ENCODE results near the gene RPL19. TPM values are rescaled to one million over a fixed set of nuclear protein-coding genes. Genes with fewer than 3 reads are reported as not detected.

RPL19 gene
- total and polyA plus RNA-seq, 4 donors: 475 to 999 (median 749) TPM

GRCh38 chr17:39196808-39197291 lies 3.2 kb upstream of the RPL19 start:
- no peak overlapping the region for H3K9ac ChIP-seq (ENCODE audit: low read depth in 1 of 2, low read length in 2 of 2)
- no peak overlapping the region for H3K27ac ChIP-seq (ENCODE audit: low read depth in 1 of 2, low read length in 2 of 2)
- DNase-seq (ENCODE audit: low spot score): no peak

DNA sequence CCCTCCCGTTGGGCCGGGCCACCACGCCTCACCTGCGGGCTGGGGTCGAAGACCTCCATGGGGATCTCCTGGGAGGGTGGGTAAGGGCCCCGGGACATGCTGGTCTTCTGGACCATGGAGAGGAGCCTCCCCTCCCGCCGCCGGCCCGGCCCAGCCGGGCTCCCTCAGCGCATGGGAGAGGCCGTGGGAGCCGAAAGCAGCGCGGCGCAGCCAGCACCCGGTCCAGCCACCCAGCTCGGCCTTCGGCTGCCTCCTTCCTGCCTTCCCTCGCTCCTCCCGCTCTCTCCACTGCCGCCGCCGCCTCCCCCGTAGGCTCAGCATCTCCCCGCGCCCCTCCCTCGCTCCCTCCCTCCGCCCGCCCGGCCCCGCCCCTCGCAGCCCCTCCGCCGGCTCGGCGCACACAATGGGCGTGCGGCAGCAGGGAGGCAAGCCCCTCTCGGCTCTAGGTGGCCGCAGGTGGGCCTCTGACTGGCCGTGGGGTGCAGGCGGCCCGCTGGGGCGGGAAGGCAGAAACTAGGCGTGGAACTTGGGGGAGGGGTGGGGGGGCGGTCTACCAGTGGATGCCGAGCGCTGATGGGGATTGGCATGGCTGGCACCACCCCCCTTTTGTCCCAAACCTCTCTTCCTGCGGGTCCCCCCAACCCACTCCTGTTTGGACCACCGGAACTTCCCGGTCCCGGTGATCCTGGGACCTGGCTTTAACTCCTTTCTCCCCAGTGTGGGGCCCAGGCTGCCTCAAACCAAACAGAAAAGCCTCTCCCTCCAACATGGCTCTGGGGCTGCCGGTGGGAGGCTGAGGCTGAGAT lies 2.5 kb upstream of the RPL19 start, which contains the start of gene CACNB1:
Gene CACNB1, minus strand, starts transcription at position 290 of the 806 bp plus-strand sequence. Its CDS starts 174 bp downstream, at position 116.
- no peaks in the 10 kb centered on the region for H3K9me3 ChIP-seq (ENCODE audit: control insufficient read depth in 4 of 4, low read length in 3 of 4)
- H3K4me1 ChIP-seq (ENCODE audit: control insufficient read depth in 4 of 4, insufficient read depth in 4 of 4, low read length in 3 of 4): peaks cover 7 to 22% (median 15%) of the 10 kb centered on the region in 4 donors
- H3K9ac ChIP-seq (ENCODE audit: low read depth in 1 of 2, low read length in 2 of 2): no peak within 1 kb of the TSS
- peak within 1 kb of the TSS; percentile 45 to 60 (median 49) for H3K4me3 ChIP-seq (ENCODE audit: low read depth in 1 of 3, low read length in 3 of 3)
- WGBS: 2% methylated on average over 55 of the region's 55 CpGs
- TF ChIP-seq JUND (IDR thresholded peaks at IDR 0.05): no peak
- no peak for TF ChIP-seq HNF4G (IDR thresholded peaks at IDR 0.05)
- no peak for TF ChIP-seq NR2F2 (IDR thresholded peaks at IDR 0.05)
- TF ChIP-seq GABPA (IDR thresholded peaks at IDR 0.05 in 1 of 2, conservative IDR thresholded peaks at IDR 0.05 in 1 of 2): no peak
- no peak for TF ChIP-seq FOXA2 (IDR thresholded peaks at IDR 0.05)
- DNase-seq (ENCODE audit: low spot score): peak; percentile 57
- no peak within 1 kb of the TSS for H3K27ac ChIP-seq (ENCODE audit: low read depth in 1 of 2, low read length in 2 of 2)
- no peaks in the 10 kb centered on the region for H3K27me3 ChIP-seq (ENCODE audit: control insufficient read depth in 4 of 4, insufficient read depth in 4 of 4, low read length in 3 of 4)
- peaks cover 6 to 12% (median 9%) of the 10 kb centered on the region in 4 donors for H3K36me3 ChIP-seq (ENCODE audit: control insufficient read depth in 4 of 4, insufficient read depth in 3 of 4, low read depth in 1 of 4, low read length in 3 of 4)

More at GRCh38 chr17:39196808-39197291, 3.2 kb upstream of the RPL19 start:
- peaks cover 7 to 20% (median 14%) of the 10 kb centered on the region in 4 donors for H3K4me1 ChIP-seq (ENCODE audit: control insufficient read depth in 4 of 4, insufficient read depth in 4 of 4, low read length in 3 of 4)
- TF ChIP-seq RAD21 (IDR thresholded peaks at IDR 0.05): no peak
- TF ChIP-seq ATF3 (IDR thresholded peaks at IDR 0.05): no peak
- no peak for TF ChIP-seq HNF4A (conservative IDR thresholded peaks at IDR 0.05)
- no peak for TF ChIP-seq EGR1 (IDR thresholded peaks at IDR 0.05; ENCODE audit: low read depth in 2 of 2)
- TF ChIP-seq, protein P1, sequence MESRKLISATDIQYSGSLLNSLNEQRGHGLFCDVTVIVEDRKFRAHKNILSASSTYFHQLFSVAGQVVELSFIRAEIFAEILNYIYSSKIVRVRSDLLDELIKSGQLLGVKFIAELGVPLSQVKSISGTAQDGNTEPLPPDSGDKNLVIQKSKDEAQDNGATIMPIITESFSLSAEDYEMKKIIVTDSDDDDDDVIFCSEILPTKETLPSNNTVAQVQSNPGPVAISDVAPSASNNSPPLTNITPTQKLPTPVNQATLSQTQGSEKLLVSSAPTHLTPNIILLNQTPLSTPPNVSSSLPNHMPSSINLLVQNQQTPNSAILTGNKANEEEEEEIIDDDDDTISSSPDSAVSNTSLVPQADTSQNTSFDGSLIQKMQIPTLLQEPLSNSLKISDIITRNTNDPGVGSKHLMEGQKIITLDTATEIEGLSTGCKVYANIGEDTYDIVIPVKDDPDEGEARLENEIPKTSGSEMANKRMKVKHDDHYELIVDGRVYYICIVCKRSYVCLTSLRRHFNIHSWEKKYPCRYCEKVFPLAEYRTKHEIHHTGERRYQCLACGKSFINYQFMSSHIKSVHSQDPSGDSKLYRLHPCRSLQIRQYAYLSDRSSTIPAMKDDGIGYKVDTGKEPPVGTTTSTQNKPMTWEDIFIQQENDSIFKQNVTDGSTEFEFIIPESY (IDR thresholded peaks at IDR 0.05): no peak
- TF ChIP-seq GABPA (IDR thresholded peaks at IDR 0.05 in 1 of 2, conservative IDR thresholded peaks at IDR 0.05 in 1 of 2): no peak
- TF ChIP-seq NR2F2 (IDR thresholded peaks at IDR 0.05): no peak
- TF ChIP-seq, protein P2, sequence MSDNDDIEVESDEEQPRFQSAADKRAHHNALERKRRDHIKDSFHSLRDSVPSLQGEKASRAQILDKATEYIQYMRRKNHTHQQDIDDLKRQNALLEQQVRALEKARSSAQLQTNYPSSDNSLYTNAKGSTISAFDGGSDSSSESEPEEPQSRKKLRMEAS (IDR thresholded peaks at IDR 0.05): no peak
- no peak for TF ChIP-seq FOXA1 (IDR thresholded peaks at IDR 0.05)
- no peak for TF ChIP-seq SP1 (IDR thresholded peaks at IDR 0.05)
- no peak for TF ChIP-seq FOXA2 (IDR thresholded peaks at IDR 0.05)
- H3K27me3 ChIP-seq (ENCODE audit: control insufficient read depth in 4 of 4, insufficient read depth in 4 of 4, low read length in 3 of 4): no peaks in the 10 kb centered on the region
- peaks cover 2 to 5% (median 3%) of the 10 kb centered on the region in 4 donors for H3K36me3 ChIP-seq (ENCODE audit: control insufficient read depth in 4 of 4, insufficient read depth in 3 of 4, low read depth in 1 of 4, low read length in 3 of 4)
- 4% methylated on average over 30 of the region's 30 CpGs for WGBS
- no peaks in the 10 kb centered on the region for H3K9me3 ChIP-seq (ENCODE audit: control insufficient read depth in 4 of 4, low read length in 3 of 4)
- peak overlapping the region in 1 of 3 donors; percentile 60 for H3K4me3 ChIP-seq (ENCODE audit: low read depth in 1 of 3, low read length in 3 of 3)

DNA sequence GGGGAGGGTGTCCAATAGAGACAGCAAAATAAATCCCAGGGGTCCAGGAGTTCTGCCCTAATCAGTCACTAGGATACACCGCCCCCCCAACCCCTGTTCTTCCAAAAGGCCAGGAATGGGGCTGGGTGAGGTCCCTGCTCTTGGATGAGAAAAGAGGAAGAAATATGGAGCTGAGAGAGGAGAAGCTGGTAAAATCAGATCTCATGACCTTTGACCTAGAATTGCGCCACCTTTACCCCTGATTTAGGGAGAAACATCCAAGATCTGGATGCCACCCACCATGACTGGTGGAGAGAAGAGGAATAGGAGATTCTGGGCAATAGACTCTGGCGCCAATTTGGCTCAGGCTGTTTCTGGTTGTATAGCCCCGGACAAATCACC lies 1.9 kb upstream of the RPL19 start:
- no peak for DNase-seq (ENCODE audit: low spot score)
- Histone ChIP-seq H3K36me3 (ENCODE audit: control insufficient read depth in 4 of 4, insufficient read depth in 3 of 4, low read depth in 1 of 4, low read length in 3 of 4) (peaks cover 6 to 17% (median 13%) of the 10 kb centered on the region in 4 donors), H3K9me3 (ENCODE audit: control insufficient read depth in 4 of 4, low read length in 3 of 4) (no peaks in the 10 kb centered on the region), H3K4me3 (ENCODE audit: low read depth in 1 of 3, low read length in 3 of 3) (no peak overlapping the region), H3K27ac (ENCODE audit: low read depth in 1 of 2, low read length in 2 of 2) (no peak overlapping the region), H3K9ac (ENCODE audit: low read depth in 1 of 2, low read length in 2 of 2) (no peak overlapping the region), H3K27me3 (ENCODE audit: control insufficient read depth in 4 of 4, insufficient read depth in 4 of 4, low read length in 3 of 4) (no peaks in the 10 kb centered on the region), H3K4me1 (ENCODE audit: control insufficient read depth in 4 of 4, insufficient read depth in 4 of 4, low read length in 3 of 4) (peaks cover 7 to 22% (median 15%) of the 10 kb centered on the region in 4 donors)
- TF ChIP-seq, protein P2 (IDR thresholded peaks at IDR 0.05): no peak
- 82% methylated on average over 4 of the region's 4 CpGs for WGBS

Data from liver (tissue), 9 donors.